ENCODE data around the gene FANCF.

FANCF gene

DNA sequence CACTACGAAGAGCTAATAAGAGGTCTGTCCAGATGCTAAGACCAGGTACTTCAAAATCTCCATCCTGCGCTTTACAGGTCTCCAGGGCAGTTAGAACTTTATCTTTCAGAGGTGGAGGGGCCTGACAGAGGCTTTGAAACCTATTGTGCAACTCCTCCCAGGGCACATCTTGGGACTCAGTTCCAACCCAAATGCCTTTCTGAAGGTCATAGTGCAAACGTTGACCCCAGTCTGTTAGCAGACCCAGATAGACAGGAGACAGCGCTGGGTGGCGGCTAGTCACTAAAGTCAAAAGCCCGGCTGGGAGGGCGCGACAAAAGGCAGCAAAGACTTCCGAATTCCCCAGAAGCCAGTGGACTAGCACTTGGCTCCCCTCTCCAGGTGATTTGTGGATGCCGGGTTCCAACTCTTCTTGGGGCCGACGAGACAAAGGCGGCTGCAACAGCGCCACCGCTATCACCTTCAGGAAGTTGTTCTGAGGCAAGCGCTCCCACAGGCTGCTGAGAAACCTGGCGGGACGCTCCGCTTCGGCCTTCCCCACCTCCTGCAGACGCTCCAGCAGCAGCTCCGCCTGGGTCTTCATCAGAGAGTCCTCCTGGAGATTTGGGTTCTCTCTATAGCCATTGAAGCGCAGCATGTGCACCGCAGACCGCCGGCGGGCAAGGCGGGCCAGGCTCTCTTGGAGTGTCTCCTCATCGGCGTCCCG lies 728 bp downstream of the FANCF start:
- in situ Hi-C loops (cut with MboI; ENCODE audit: low pct_unique_long_range_greater_than_20kb, low sequenced_read_pairs, unreplicated experiment): no loop called here
- TF ChIP-seq CTCF (IDR thresholded peaks at IDR 0.05; ENCODE audit: extremely low read depth, insufficient read depth, missing control alignments): peak; percentile 64
- peak; percentile 44 for DNase-seq (ENCODE audit: low spot score)

- DNase-seq (ENCODE audit: low spot score): no peak
- no peak for TF ChIP-seq CTCF (IDR thresholded peaks at IDR 0.05; ENCODE audit: extremely low read depth, insufficient read depth, missing control alignments)
- in situ Hi-C loops (cut with MboI; ENCODE audit: low pct_unique_long_range_greater_than_20kb, low sequenced_read_pairs, unreplicated experiment): no loop called here
These were observed 7.8 kb downstream of the FANCF start for GRCh38 chr11:22617868-22618267.

- DNase-seq (ENCODE audit: low spot score): no peak
- no peak for TF ChIP-seq CTCF (IDR thresholded peaks at IDR 0.05; ENCODE audit: extremely low read depth, insufficient read depth, missing control alignments)
- in situ Hi-C loops (cut with MboI; ENCODE audit: low pct_unique_long_range_greater_than_20kb, low sequenced_read_pairs, unreplicated experiment): no loop called here
These were observed 21.7 kb downstream of the FANCF start for GRCh38 chr11:22603933-22604332.

GRCh38 chr11:22602504-22602903 lies 23.1 kb downstream of the FANCF start:
- DNase-seq (ENCODE audit: low spot score): no peak
- in situ Hi-C loops (cut with MboI; ENCODE audit: low pct_unique_long_range_greater_than_20kb, low sequenced_read_pairs, unreplicated experiment): no loop called here

GRCh38 chr11:22599458-22599857 lies 26.2 kb downstream of the FANCF start:
- DNase-seq (ENCODE audit: low spot score): no peak
- in situ Hi-C loops (cut with MboI; ENCODE audit: low pct_unique_long_range_greater_than_20kb, low sequenced_read_pairs, unreplicated experiment): no loop called here
- TF ChIP-seq CTCF (IDR thresholded peaks at IDR 0.05; ENCODE audit: extremely low read depth, insufficient read depth, missing control alignments): no peak

More at GRCh38 chr11:22602504-22602903, 23.1 kb downstream of the FANCF start:
- TF ChIP-seq CTCF (IDR thresholded peaks at IDR 0.05; ENCODE audit: extremely low read depth, insufficient read depth, missing control alignments): no peak

GRCh38 chr11:22597062-22597461 lies 28.6 kb downstream of the FANCF start:
- no peak for DNase-seq (ENCODE audit: low spot score)
- in situ Hi-C loops (cut with MboI; ENCODE audit: low pct_unique_long_range_greater_than_20kb, low sequenced_read_pairs, unreplicated experiment): no loop called here
- TF ChIP-seq CTCF (IDR thresholded peaks at IDR 0.05; ENCODE audit: extremely low read depth, insufficient read depth, missing control alignments): no peak

Measured in GM13977 (cell line).